ENCODE data around the gene DNHD1. TPM values are rescaled to one million over a fixed set of nuclear protein-coding genes. Genes with fewer than 3 reads are reported as not detected.
A peak's percentile ranks its signal among the peaks of the same experiment; 100 is the strongest.

The DNHD1 gene
- total RNA-seq, 1 experiment from 2014 or later, result 11.5 TPM

GRCh38 chr11:6469599-6469998 is 27.5 kb upstream of the DNHD1 start (continued):
- TF ChIP-seq ZNF219 (CRISPR knock-in tag; IDR thresholded peaks at IDR 0.05; ENCODE audit: borderline replicate concordance) (no peak), ZNF396 (CRISPR knock-in tag; IDR thresholded peaks at IDR 0.05; ENCODE audit: borderline replicate concordance) (no peak)

GRCh38 chr11:6472934-6473333 is 24.1 kb upstream of the DNHD1 start:
- Mint-ChIP-seq H3K36me3 (peaks cover 11% of the 10 kb centered on the region), H3K9me3 (no peaks in the 10 kb centered on the region), H3K4me3 (peak overlapping the region; percentile 79), H3K27ac (no peak overlapping the region), H3K4me1 (peaks cover 28% of the 10 kb centered on the region), H3K27me3 (ENCODE audit: low read depth) (peaks cover 12% of the 10 kb centered on the region)
- no peak for DNase-seq (ENCODE audit: low spot score)
- ChIA-PET CTCF (interaction anchor here (1.0 to 5.4 kb wide), 7 partner anchors 30 to 110 kb away, joined by 3 to 68 read pairs (median 8); partner anchors contain the start of gene APBB1), POLR2A (interaction anchor here (2.0 kb wide), 1 partner anchor 8 kb away, joined by 7 read pairs; the partner anchor contains the start of genes ARFIP2 and TIMM10B)
- no peak for ATAC-seq
- no peak for TF ChIP-seq ERG (CRISPR knock-in tag; IDR thresholded peaks at IDR 0.05)
- TF ChIP-seq E2F1 (CRISPR knock-in tag; IDR thresholded peaks at IDR 0.05), result no peak
- TF ChIP-seq CREM (CRISPR knock-in tag; IDR thresholded peaks at IDR 0.05), result no peak
- TF ChIP-seq ZBTB21 (CRISPR knock-in tag; IDR thresholded peaks at IDR 0.05; ENCODE audit: borderline replicate concordance), result no peak
- no peak for TF ChIP-seq JUN (CRISPR knock-in tag; IDR thresholded peaks at IDR 0.05)
- no peak for TF ChIP-seq GTF2I (CRISPR knock-in tag; conservative IDR thresholded peaks at IDR 0.05)
- TF ChIP-seq STAT6 (CRISPR knock-in tag; conservative IDR thresholded peaks at IDR 0.05; ENCODE audit: low read depth), result no peak
- TF ChIP-seq TEAD4 (CRISPR knock-in tag; IDR thresholded peaks at IDR 0.05), result no peak
- TF ChIP-seq E2F4 (CRISPR knock-in tag; IDR thresholded peaks at IDR 0.05; ENCODE audit: borderline replicate concordance, low read depth), result no peak
- TF ChIP-seq SMAD3 (CRISPR knock-in tag; IDR thresholded peaks at IDR 0.05; ENCODE audit: borderline replicate concordance), result no peak

- H3K4me3 Mint-ChIP-seq, result peak within 1 kb of the TSS; percentile 79
- no peaks in the 10 kb centered on the region for H3K9me3 Mint-ChIP-seq
- POLR2A ChIA-PET, result interaction anchor here (1.1 kb wide), 2 partner anchors 138 to 929 kb away, joined by 3 to 4 read pairs; partner anchors contain the start of gene TAF10
- CTCF ChIA-PET, result interaction anchor here (0.5 to 5.4 kb wide), 12 partner anchors 24 to 111 kb away, joined by 3 to 68 read pairs (median 6); partner anchors contain the start of genes APBB1 and DNHD1
- DNase-seq (ENCODE audit: low spot score), result peak; percentile 91
- ATAC-seq, result peak; percentile 49
- H3K4me1 Mint-ChIP-seq, result peaks cover 28% of the 10 kb centered on the region
- peak within 1 kb of the TSS; percentile 93 for H3K27ac Mint-ChIP-seq
- H3K36me3 Mint-ChIP-seq, result peaks cover 17% of the 10 kb centered on the region
- H3K27me3 Mint-ChIP-seq (ENCODE audit: low read depth), result peaks cover 12% of the 10 kb centered on the region
- TF ChIP-seq ZNF671 (CRISPR knock-in tag; IDR thresholded peaks at IDR 0.05), result no peak
- TF ChIP-seq EMX1 (CRISPR knock-in tag; IDR thresholded peaks at IDR 0.05), result no peak
- TF ChIP-seq RELA (CRISPR knock-in tag; IDR thresholded peaks at IDR 0.05; ENCODE audit: borderline replicate concordance), result no peak
- 0 out of 2 replicates have a peak, but pooled peaks have one; percentile 23 for TF ChIP-seq FOXP1 (CRISPR knock-in tag; IDR thresholded peaks at IDR 0.05; ENCODE audit: borderline replicate concordance)
- no peak for TF ChIP-seq ZBTB21 (CRISPR knock-in tag; IDR thresholded peaks at IDR 0.05; ENCODE audit: borderline replicate concordance)
- TF ChIP-seq ZNF121 (CRISPR knock-in tag; IDR thresholded peaks at IDR 0.05), result no peak
- TF ChIP-seq ZSCAN18 (CRISPR knock-in tag; IDR thresholded peaks at IDR 0.05), result no peak
- TF ChIP-seq GABPB1 (CRISPR knock-in tag; IDR thresholded peaks at IDR 0.05), result 0 out of 2 replicates have a peak, but pooled peaks have one; percentile 18
- TF ChIP-seq NFE2L1 (CRISPR knock-in tag; IDR thresholded peaks at IDR 0.05), result 0 out of 2 replicates have a peak, but pooled peaks have one; percentile 23
Measured at GRCh38 chr11:6473451-6474412, 23.3 kb upstream of the DNHD1 start, which contains the start of gene TRIM3. Gene TRIM3, minus strand, starts transcription at chr11:6473941. Its CDS starts 8,246 bp downstream, at chr11:6465695.
